HG02610 (cell line): Measurements from ENCODE around the gene PKD1.
"Not testable (repeated sequence)": the region's sequence is repeated elsewhere in the genome, so short reads cannot be mapped to it uniquely, and the experiment has no call there.

Experiments used
- ATAC-seq: cut with Tn5 transposase; IDR thresholded peaks from one replicate; pipeline ENCODE4 v1.9.1; 2021; ENCODE audit warnings: mild to moderate bottlenecking, moderate library complexity; ENCODE audit not compliant: unreplicated experiment

Gene PKD1

GRCh38 chr16:2135770-2136490 is at the start of gene PKD1:
TSS of gene PKD1 (minus strand) at chr16:2135898. CDS start at chr16:2135689, 209 bp downstream.
- ATAC-seq: not testable (repeated sequence)

GRCh38 chr16:2184962-2185361 is 49.3 kb upstream of the PKD1 start:
- no peak for ATAC-seq

DNA sequence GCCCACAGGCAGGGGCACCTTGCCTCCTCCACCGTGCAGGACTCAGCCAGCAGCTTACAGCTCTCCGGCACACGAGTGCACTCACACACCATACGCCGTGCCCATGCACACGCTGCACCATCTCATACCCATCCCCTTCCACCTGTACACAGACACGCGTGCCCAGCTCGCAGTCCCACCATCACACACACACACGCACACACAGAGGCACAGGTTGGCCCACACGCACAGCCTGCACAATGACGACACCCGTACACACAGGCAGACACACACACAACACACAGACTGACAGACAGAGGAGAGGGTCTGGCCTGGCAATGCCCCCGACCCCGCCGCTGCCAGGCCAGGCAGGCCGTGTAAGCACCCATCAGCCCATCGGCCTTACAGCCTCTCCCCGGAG is 48.6 kb upstream of the PKD1 start:
- no peak for ATAC-seq

- no peak for ATAC-seq
Observed at GRCh38 chr16:2183671-2184070, 48.0 kb upstream of the PKD1 start.

DNA sequence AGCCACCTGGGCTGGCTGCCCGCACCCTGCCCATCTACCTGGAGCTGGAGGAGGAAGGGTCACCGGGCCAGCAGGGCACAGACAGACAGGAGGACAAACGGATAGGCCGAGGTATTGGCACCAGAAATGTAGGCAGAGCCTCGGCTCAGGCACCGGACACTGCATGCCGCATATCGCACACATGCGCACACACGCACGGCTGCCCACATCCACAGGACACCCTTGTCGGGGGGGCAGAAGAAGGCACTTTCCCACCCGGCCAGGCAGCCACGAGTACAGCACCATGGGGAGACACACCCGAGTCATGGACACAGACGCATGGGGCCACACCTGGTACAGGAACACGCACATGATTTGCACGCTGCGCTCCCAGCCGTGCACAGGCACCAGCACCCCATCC is 46.3 kb upstream of the PKD1 start:
- ATAC-seq: no peak

DNA sequence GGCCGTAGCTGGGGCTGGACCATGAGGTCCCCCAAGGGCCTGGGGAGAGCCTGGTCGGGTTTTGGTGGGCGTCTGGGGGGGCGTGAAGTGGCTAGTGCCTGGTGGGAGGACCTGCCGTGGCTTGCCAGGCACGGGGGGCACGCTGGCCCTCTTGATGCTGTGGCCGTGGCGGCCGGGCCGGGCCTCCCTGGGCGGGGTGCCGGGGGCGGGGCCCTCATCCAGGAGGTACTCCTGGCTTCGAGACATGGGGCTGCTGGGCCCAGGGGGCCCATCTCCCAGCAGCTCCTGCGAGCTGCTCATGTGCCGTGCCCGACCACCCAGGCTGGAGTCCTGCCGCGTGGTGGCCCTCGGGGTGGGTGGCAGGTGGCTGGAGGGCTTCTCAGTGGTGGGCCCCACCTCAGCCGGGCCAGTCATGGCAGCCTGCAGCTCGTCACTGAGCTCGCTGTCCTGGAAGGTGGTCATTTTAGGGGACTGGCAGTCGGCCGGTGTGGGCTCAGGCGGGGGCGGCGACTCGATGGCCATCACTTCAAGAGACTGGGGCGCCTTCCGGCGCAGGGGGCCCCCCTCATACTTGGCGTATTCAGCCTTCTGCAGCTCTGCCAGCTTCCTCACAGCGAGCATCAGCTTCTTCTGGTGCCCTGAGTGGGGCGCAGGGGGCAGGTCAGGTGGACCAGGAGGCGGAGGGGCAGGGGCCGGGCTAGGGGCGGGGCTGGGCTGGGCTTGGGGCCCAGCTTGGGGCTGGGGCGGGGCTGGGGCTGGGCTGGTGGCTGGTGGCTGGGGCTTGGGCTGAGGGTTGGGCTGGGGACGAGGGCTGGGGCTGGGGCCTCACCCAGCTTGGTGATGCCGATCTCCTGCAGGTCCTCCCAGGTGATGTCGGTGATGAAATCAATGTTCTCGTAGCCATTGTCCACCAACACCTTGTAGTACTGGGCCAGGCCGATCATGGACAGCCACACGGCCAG is 45.5 kb upstream of the PKD1 start:
- no peak for ATAC-seq

- no peak for ATAC-seq
Observed at GRCh38 chr16:2180461-2180860, 44.8 kb upstream of the PKD1 start.

DNA sequence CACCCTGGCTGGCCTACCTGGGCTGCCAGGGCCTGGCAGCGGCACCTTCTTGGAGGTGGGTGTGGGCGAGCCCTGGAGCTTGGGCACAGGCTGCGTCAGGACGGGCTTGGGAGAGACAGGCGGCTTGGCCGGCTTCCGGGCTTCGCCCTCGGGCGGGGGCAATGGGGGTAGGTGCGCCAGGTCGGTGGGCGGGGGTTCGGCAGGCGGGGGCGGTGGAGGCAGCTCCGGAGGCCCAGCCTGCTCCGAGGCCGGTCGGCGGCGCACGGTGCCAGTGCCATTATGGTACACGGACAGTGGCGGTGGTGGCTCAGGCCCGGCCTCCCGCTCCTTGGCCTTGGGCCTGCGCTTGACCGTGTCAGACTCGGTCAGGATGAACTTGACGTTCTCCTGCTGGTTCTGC is 43.9 kb upstream of the PKD1 start:
- no peak for ATAC-seq

GRCh38 chr16:2179107-2179501 is 43.4 kb upstream of the PKD1 start:
- no peak for ATAC-seq

- no peak for ATAC-seq
Observed at GRCh38 chr16:2178321-2179106, 42.8 kb upstream of the PKD1 start.

GRCh38 chr16:2177561-2177960 is 41.9 kb upstream of the PKD1 start:
- no peak for ATAC-seq

DNA sequence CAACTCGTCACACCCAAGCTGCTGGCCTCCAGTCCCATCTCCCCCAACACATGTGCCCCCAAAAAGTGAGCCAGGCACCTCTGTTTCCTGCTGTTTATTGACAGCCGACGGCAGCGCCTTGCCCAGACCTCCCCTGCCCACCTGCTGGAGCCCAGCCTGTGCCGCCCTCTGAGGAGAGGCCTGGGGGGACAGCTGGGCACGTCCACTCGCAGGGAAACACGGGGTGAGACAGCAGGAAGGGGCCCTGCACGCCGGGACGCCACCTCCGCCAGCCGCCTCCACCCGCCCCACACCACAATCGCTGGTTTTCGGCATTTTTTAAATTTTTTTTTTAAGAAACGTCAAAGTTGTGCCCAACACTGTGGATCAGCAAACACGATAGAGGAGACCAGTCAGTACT is 41.4 kb upstream of the PKD1 start:
- no peak for ATAC-seq

DNA sequence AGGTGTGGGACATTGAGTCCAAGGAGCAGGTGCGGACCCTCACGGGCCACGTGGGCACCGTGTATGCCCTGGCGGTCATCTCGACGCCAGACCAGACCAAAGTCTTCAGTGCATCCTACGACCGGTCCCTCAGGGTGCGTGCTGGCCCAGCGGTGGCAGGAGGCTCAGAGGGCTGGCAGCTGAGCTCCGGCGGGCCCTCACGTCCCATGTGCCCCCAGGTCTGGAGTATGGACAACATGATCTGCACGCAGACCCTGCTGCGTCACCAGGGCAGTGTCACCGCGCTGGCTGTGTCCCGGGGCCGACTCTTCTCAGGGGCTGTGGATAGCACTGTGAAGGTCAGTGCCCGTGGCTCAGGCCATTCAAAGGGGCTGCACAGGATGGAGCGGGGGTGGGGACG is 40.3 kb upstream of the PKD1 start:
- ATAC-seq: no peak

DNA sequence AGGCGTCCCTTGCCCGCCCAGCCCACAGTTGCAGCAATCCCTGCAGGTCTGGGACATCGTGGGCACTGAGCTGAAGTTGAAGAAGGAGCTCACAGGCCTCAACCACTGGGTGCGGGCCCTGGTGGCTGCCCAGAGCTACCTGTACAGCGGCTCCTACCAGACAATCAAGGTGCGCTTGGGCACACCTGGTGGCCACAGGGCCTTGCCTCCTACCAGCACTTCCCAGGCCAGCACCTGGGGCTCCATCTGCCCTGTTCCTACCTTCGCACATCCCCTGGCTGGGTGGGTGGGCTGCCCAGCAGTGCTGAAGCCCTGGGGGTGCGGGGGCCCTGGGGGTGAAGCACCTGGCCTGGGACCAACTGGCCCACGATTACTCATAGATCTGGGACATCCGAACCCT is 39.8 kb upstream of the PKD1 start:
- no peak for ATAC-seq

DNA sequence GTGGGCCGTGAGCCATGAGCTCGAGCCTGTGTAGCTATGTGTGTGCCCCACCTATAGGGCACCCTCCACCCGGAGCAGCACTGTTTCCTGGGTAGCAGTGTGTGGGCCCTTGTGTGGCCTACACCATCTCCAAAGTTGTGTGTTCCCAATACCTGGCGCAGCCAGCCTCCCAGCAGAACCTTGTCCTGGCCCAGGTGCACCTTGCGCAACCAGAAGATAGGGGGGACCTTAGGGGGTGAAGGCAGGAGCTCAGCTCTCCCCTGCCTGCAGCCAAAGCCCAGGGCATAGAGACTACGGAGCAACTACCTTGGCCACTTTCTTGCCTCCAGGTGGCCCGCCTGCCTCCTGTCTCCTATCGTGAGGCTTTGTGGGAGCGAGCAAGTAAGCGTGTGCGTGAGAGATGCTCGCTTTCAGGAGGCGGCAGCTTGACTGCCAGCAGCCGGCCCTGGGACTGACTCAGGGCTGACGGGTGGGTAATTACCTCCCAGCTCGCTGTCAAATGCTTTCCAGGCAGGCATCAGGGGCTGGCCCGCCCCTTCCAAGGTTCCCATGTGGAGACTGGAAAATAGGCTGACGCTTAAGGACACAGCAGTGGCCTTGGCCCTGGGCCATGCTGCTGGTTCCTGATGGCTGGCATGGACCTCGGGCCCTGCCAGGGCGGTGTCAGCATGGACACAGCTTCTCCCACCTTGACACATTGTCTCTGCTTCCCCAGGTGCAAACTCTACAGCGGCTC is 38.9 kb upstream of the PKD1 start:
- ATAC-seq: no peak

GRCh38 chr16:2173916-2174315 is 38.2 kb upstream of the PKD1 start:
- no peak for ATAC-seq

- ATAC-seq: no peak
Observed at GRCh38 chr16:2173366-2173765, 37.7 kb upstream of the PKD1 start.

DNA sequence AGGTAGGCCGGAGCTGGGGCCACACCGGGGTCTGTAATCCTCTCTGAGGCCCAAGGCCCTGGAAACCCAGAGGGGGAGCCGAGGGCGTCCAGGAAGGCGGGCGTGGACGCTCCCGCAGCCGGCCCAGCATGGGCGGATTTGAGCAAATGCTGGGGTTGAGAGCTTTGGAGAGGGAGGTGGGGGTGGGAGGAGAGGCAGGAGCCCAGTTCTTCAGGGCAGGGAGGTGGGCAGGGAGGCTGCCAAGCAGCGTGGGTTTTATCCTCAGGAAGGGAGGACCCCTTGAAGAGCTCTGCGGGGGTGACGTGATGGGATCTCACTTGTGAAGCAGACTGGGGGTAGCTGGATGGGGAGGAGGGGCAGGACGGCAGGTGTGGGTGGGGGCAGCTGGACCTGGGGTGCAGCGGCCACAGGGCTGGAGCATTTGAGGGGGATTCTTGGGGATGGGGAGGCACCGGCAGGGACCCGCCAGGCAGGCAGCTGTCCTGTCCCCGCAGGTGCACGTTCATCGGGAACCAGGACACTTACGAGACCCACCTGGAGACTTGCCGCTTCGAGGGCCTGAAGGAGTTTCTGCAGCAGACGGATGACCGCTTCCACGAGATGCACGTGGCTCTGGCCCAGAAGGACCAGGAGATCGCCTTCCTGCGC is 37.1 kb upstream of the PKD1 start:
- ATAC-seq: no peak

DNA sequence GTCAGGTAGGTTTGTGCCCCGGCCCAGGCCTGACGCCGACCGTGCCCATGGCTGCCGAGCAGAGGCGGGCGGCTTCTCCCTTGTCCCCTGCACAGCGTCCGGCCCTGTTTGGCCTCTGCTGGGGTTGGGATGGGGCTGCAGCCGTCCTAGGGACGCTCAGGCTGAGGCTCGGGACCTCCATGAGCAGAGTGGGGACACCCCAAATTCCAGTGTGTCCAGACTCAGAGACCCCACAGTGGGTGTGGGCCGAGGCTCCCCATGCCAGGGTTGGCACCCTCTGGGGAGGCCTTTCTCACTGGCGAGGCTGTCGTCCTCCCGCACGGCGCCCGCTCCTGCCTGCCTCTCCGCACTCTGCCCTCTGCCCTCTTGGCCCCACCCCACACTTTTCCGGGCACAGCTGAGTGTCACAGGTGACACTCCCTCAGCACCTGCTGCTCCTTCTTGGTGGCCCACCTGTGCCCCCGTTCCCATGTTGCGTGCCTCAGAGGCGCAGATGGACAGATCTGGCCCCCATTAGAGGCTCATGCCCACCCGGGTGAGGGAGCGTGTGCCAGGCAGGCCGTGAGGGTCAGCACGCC is 36.0 kb upstream of the PKD1 start:
- ATAC-seq: no peak
